Measurements from ENCODE around the gene SHISA7. TPM values are rescaled to one million over a fixed set of nuclear protein-coding genes. Genes with fewer than 3 reads are reported as not detected.

Gene SHISA7
- total RNA-seq, 2 donors from 2014 or later = not detected

DNA sequence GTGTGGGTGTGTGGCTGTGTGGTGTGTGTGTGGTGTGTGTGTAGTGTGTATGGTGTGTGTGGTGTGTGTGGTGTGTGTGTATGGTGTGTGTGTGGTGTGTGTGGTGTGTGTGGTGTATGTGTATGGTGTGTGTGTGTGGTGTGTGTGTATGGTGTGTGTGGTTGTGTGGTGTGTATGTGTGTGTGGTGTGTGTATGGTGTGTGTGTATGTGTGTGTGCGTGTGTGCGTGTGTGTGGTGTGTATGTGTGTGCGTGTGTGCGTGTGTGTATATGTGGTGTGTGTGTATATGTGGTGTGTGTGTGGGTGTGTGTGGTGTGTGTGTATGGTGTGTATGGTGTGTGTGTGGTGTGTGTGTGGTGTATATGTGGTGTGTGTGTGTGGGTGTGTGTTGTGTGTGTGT is 8.1 kb downstream of the SHISA7 start:
- TF ChIP-seq, protein P1, sequence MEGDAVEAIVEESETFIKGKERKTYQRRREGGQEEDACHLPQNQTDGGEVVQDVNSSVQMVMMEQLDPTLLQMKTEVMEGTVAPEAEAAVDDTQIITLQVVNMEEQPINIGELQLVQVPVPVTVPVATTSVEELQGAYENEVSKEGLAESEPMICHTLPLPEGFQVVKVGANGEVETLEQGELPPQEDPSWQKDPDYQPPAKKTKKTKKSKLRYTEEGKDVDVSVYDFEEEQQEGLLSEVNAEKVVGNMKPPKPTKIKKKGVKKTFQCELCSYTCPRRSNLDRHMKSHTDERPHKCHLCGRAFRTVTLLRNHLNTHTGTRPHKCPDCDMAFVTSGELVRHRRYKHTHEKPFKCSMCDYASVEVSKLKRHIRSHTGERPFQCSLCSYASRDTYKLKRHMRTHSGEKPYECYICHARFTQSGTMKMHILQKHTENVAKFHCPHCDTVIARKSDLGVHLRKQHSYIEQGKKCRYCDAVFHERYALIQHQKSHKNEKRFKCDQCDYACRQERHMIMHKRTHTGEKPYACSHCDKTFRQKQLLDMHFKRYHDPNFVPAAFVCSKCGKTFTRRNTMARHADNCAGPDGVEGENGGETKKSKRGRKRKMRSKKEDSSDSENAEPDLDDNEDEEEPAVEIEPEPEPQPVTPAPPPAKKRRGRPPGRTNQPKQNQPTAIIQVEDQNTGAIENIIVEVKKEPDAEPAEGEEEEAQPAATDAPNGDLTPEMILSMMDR (IDR thresholded peaks at IDR 0.05) = no peak
- Histone ChIP-seq H3K27me3 (replicated peaks; ENCODE audit: insufficient read depth) (peaks cover 8% of the 10 kb centered on the region), H3K4me3 (no peak overlapping the region), H3K36me3 (no peaks in the 10 kb centered on the region), H3K27ac (no peak overlapping the region), H3K4me1 (ENCODE audit: control insufficient read depth in 1 of 2, low read depth in 2 of 2) (no peaks in the 10 kb centered on the region), H3K9me3 (no peaks in the 10 kb centered on the region)
- no peak for DNase-seq (ENCODE audit: low spot score)
- ATAC-seq (ENCODE audit: insufficient number of reproducible peaks, low FRiP score, low read depth) = no peak

DNA sequence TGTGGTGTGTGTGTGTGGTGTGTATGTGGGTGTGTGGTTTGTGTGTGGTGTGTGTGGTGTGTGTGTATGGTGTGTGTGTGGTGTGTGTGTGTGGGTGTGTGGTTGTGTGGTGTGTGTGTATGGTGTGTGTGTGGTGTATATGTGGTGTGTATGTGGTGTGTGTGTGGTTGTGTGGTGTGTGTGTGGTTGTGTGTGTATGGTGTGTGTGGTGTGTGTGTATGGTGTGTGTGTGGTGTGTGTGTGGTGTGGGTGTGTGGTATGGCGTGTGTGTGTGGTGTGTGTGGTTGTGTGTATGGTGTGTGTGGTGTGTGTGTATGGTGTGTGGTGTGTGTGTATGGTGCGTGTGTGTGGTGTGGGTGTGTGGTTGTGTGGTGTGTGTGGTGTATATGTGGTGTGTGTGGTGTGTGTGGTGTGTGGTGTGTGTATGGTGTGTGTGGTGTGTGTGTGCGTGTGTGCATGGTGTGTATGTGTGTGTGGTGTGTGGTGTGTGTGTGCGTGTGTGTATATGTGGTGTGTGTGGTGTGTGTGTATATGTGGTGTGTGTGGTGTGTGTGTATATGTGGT is 8.7 kb downstream of the SHISA7 start:
- DNase-seq (ENCODE audit: low spot score) (no peak), ATAC-seq (ENCODE audit: insufficient number of reproducible peaks, low FRiP score, low read depth) (no peak)
- peaks cover 7% of the 10 kb centered on the region for H3K27me3 ChIP-seq (replicated peaks; ENCODE audit: insufficient read depth)
- no peaks in the 10 kb centered on the region for H3K36me3 ChIP-seq
- H3K9me3 ChIP-seq = no peaks in the 10 kb centered on the region
- no peak overlapping the region for H3K27ac ChIP-seq
- TF ChIP-seq, protein P1 (IDR thresholded peaks at IDR 0.05) = no peak
- no peaks in the 10 kb centered on the region for H3K4me1 ChIP-seq (ENCODE audit: control insufficient read depth in 1 of 2, low read depth in 2 of 2)
- no peak overlapping the region for H3K4me3 ChIP-seq

DNA sequence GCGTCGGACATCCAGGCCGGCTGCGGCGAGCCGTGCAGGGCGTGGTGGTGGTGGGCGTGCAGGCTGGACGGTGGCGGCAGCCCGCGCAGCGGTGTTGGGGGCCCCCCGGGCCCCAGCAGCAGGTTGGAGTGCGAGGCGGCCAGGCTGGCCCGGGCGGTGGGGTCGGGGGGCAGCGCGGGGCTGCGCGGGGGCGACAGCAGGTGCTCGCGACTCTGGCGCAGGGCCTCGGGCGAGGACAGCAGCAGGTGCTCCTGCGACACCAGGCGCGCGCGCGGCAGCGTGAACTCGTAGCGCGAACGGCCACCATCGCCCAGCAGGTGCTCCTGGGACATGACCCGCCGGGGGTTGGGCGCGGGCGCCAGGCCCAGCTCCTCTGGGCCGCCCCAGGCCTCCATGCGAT is 9.8 kb downstream of the SHISA7 start:
- no peak for ATAC-seq (ENCODE audit: insufficient number of reproducible peaks, low FRiP score, low read depth)
- TF ChIP-seq, protein P1 (IDR thresholded peaks at IDR 0.05) = no peak
- peaks cover 7% of the 10 kb centered on the region for H3K27me3 ChIP-seq (replicated peaks; ENCODE audit: insufficient read depth)

DNA sequence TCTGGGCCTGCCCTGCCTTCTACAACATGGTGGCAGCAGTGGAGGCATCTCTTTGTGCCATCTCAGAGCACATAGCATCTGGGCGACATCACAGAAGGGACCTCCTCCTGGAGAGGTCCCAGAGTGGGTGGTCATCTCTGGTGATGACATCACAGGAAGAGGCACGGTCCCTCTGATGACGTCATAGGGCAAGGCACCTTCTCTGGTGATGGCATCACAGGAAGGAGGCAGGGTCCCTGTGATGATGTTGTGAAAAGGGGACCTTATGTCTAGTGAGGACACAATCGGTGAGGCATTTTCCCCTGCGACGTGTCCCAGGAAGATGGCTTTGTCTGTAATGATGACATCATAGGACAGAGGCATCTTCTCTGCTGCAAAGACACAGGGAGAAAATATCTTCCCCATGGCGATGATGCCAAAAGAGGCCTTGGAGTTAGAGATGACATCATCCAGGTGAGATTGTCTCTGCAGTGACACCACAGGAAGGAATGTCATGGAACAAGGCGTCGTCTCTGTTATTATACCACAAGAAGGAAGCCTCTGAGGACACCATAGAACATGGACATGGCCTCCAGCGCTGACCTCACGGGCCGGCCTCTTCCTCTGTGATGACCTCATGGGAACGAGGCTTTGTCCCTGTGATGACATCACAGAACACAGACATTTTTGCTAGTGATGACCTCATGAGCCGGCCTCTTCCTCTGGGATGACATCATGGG is 10.7 kb downstream of the SHISA7 start:
- Histone ChIP-seq H3K4me1 (ENCODE audit: control insufficient read depth in 1 of 2, low read depth in 2 of 2) (no peaks in the 10 kb centered on the region), H3K27ac (no peak overlapping the region), H3K4me3 (no peak overlapping the region), H3K9me3 (no peaks in the 10 kb centered on the region), H3K27me3 (replicated peaks; ENCODE audit: insufficient read depth) (peaks cover 7% of the 10 kb centered on the region), H3K36me3 (no peaks in the 10 kb centered on the region)
- DNase-seq (ENCODE audit: low spot score) (no peak), ATAC-seq (ENCODE audit: insufficient number of reproducible peaks, low FRiP score, low read depth) (no peak)
- TF ChIP-seq, protein P1 (IDR thresholded peaks at IDR 0.05) = no peak

More for the DNA sequence above, 9.8 kb downstream of the SHISA7 start:
- Histone ChIP-seq H3K4me1 (ENCODE audit: control insufficient read depth in 1 of 2, low read depth in 2 of 2) (no peaks in the 10 kb centered on the region), H3K27ac (no peak overlapping the region), H3K9me3 (no peaks in the 10 kb centered on the region), H3K4me3 (no peak overlapping the region), H3K36me3 (no peaks in the 10 kb centered on the region)
- no peak for DNase-seq (ENCODE audit: low spot score)

DNA sequence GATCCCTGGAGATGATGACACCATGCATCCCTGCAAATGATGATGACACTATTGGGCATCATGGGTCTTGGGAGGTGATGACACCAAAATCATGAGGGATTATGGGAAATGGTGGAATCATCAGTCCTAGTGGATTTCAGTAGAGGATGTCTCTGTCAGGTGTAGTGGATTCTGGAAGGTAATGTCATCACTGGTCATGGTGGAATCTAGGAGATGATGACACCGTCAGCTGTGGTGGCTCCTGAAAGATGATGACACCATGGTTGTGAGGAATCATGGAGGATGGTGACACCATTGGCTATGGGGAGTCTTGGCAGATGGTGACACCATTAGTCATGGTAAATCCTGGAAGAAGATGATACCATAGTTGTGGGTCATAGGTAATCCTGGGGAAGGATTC is 11.9 kb downstream of the SHISA7 start:
- DNase-seq (ENCODE audit: low spot score) (no peak), ATAC-seq (ENCODE audit: insufficient number of reproducible peaks, low FRiP score, low read depth) (no peak)
- H3K9me3 ChIP-seq = no peaks in the 10 kb centered on the region
- H3K27me3 ChIP-seq (replicated peaks; ENCODE audit: insufficient read depth) = peaks cover 7% of the 10 kb centered on the region
- H3K27ac ChIP-seq = no peak overlapping the region
- H3K4me1 ChIP-seq (ENCODE audit: control insufficient read depth in 1 of 2, low read depth in 2 of 2) = no peaks in the 10 kb centered on the region
- TF ChIP-seq, protein P1 (IDR thresholded peaks at IDR 0.05) = no peak
- no peaks in the 10 kb centered on the region for H3K36me3 ChIP-seq
- no peak overlapping the region for H3K4me3 ChIP-seq

All from thoracic aorta (tissue), 2 donors.